ENCODE data around the gene THSD7B. TPM values are rescaled to one million over a fixed set of nuclear protein-coding genes. Genes with fewer than 3 reads are reported as not detected.
A peak's percentile ranks its signal among the peaks of the same experiment; 100 is the strongest.

Gene THSD7B
- total RNA-seq, 4 donors from 2014 or later: 0.80 to 0.83 TPM; not detected in 2

DNA sequence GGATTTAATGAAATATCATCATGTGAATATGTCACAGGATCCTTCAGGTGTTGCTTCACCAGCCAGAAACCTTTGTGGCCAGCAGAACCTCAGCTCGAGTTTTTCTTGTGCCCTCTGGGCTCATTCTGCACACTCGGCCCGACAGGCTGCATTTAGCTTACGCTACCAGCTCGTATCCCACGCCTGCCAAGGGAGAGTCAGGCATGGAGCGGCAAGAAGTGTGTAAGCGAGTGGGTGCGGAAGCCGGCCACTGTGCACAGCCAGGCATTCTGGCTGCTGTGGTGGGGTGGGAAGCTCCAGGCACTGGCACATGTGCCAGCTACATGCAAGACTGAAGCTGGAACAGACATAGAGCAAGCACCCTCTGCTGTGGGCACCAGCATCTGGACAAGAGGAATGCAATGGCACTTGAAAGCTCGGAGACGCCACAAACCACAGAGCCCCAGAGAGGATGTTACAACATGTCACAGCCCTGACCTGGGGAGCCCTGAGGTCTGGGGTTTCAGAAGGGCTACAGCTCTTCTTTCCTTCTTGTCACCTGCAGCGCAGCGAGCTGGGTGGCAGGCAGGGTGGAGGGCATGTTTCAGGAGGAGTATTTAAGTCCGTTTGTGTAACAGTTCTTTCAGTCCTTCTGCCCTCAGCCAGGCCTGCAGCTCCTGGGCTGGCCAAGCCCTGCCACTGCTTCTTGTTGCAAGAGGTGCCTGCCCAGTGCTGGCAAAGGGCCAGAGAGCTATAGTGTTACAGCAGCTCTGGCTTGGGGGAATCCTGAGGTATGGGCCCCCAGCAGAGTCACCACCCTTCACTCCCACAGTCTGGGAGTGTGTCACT, 941.7 kb downstream of the THSD7B start:
- peak in 1 of 3 donors; percentile 36 for DNase-seq
- H3K27me3 ChIP-seq: no peaks in the 10 kb centered on the region
- no peak overlapping the region for H3K27ac ChIP-seq
- no peaks in the 10 kb centered on the region for H3K36me3 ChIP-seq
- H3K9me3 ChIP-seq: no peaks in the 10 kb centered on the region
- H3K4me1 ChIP-seq: no peaks in the 10 kb centered on the region
- H3K4me3 ChIP-seq: no peak overlapping the region
- no peak for TF ChIP-seq POLR2A (IDR thresholded peaks at IDR 0.05)

GRCh38 chr2:137708311-137708710, 943.0 kb downstream of the THSD7B start:
- Histone ChIP-seq H3K9me3 (no peaks in the 10 kb centered on the region), H3K27ac (no peak overlapping the region), H3K36me3 (no peaks in the 10 kb centered on the region), H3K27me3 (no peaks in the 10 kb centered on the region), H3K4me1 (no peaks in the 10 kb centered on the region), H3K4me3 (no peak overlapping the region)
- TF ChIP-seq POLR2A (IDR thresholded peaks at IDR 0.05) (no peak), CTCF (IDR thresholded peaks at IDR 0.05) (no peak)
- DNase-seq: no peak

DNA sequence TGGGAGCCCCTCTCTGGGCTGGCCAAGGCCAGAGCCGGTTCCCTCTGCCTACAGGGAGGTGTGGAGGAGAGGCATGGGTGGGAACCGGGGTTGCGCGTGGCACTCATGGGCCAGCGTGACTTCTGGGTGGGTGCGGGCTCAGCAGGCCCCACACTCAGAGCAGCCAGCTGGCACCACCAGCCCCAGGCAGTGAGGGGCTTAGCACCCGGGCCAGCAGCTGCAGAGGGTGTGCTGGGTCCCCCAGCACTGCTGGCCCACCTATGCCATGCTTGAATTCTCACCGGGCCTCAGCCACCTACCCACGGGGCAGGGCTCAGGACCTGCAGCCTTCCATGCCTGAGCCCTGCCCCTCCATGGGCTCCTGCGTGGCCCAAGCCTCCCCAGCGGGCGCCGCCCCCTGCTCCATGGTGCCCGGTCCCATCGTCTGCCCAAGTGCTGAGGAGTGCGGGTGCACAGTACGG, 950.4 kb downstream of the THSD7B start:
- no peak for DNase-seq
- Histone ChIP-seq H3K36me3 (no peaks in the 10 kb centered on the region), H3K4me3 (no peak overlapping the region), H3K9me3 (no peaks in the 10 kb centered on the region), H3K27me3 (no peaks in the 10 kb centered on the region), H3K27ac (no peak overlapping the region), H3K4me1 (no peaks in the 10 kb centered on the region)
- TF ChIP-seq CTCF (IDR thresholded peaks at IDR 0.05) (no peak), POLR2A (IDR thresholded peaks at IDR 0.05) (no peak)

DNA sequence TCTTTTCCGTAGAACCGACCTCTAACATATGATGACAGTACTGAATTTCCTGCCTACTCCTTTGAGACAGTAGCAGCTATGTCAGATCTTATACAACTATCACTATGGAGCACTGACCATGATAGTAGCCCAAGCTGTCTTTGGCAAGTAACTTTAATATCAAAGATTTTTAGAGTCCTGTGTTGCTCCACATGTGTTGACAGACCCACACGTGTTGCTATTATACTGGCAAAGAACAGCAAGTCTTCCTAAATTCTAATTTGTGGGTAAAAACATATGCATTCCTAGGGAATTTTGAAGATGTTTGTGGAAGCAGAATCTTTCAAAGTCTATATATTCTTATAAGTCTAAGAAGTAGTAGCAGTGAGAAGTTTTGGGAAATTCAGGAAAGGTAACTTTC, 953.4 kb downstream of the THSD7B start:
- Histone ChIP-seq H3K36me3 (no peaks in the 10 kb centered on the region), H3K27me3 (no peaks in the 10 kb centered on the region), H3K4me3 (no peak overlapping the region), H3K27ac (no peak overlapping the region), H3K4me1 (no peaks in the 10 kb centered on the region), H3K9me3 (no peaks in the 10 kb centered on the region)
- no peak for DNase-seq
- TF ChIP-seq POLR2A (IDR thresholded peaks at IDR 0.05): no peak
- no peak for TF ChIP-seq CTCF (IDR thresholded peaks at IDR 0.05)

DNA sequence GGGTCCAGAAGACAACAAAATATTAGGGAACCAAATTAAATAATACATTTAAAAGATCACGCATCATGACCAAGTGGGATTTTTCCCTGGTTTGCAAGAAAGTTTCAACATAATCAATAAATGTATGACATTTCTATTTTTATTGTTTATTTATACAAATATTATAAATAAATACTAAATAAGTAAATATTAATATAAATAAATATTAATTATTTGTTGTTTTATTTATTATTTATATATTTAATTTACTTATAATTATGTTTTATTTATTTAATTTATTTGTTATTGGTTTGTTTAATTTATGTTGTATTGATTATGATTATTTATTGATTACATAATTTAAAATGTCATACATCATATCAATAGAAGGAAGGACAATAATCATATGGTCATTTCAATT, 956.4 kb downstream of the THSD7B start:
- no peaks in the 10 kb centered on the region for H3K27me3 ChIP-seq
- no peaks in the 10 kb centered on the region for H3K4me1 ChIP-seq
- H3K27ac ChIP-seq: no peak overlapping the region
- no peaks in the 10 kb centered on the region for H3K36me3 ChIP-seq
- DNase-seq: no peak
- TF ChIP-seq POLR2A (IDR thresholded peaks at IDR 0.05) (no peak), CTCF (IDR thresholded peaks at IDR 0.05) (no peak)
- no peak overlapping the region for H3K4me3 ChIP-seq
- no peaks in the 10 kb centered on the region for H3K9me3 ChIP-seq

DNA sequence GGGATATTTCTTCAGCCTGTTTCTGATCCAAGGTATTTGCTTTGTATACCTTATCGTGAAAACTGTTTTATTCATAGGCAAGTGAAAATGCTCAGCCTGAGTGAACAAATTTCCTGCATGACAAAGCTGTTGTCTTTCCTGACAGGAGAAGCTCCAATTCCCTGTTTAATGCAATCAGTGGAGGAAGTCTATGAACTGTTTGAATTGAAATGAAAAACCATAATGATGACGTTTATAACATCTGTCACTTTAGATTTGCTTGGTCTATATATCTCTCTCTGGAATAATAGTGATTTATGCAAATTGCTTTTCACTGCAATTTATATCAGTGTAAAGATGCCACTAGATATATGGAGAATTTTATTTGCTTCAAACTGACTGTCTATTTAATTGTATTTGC, 959.6 kb downstream of the THSD7B start:
- no peak for DNase-seq
- H3K27ac ChIP-seq: no peak overlapping the region
- H3K36me3 ChIP-seq: no peaks in the 10 kb centered on the region
- no peaks in the 10 kb centered on the region for H3K27me3 ChIP-seq
- no peak overlapping the region for H3K4me3 ChIP-seq
- H3K4me1 ChIP-seq: no peaks in the 10 kb centered on the region
- no peaks in the 10 kb centered on the region for H3K9me3 ChIP-seq
- no peak for TF ChIP-seq CTCF (IDR thresholded peaks at IDR 0.05)
- TF ChIP-seq POLR2A (IDR thresholded peaks at IDR 0.05): no peak

Small RNA genes within 50 kb of the gene (small RNA-seq; reads per million reads assigned to genes)
- gene RF00019 (0 reads per million in 2 donors), gene RNA5SP105 (0 reads per million in 2 donors)

Data from Peyer's patch (tissue), 4 donors.